ENCODE data around the gene MINDY4. TPM values are rescaled to one million over a fixed set of nuclear protein-coding genes. Genes with fewer than 3 reads are reported as not detected.
"Not testable (repeated sequence)": the region's sequence is repeated elsewhere in the genome, so short reads cannot be mapped to it uniquely, and the experiment has no call there.

MINDY4 gene
- total and polyA plus RNA-seq, 2 donors: 5.6 to 12.8 TPM

DNA sequence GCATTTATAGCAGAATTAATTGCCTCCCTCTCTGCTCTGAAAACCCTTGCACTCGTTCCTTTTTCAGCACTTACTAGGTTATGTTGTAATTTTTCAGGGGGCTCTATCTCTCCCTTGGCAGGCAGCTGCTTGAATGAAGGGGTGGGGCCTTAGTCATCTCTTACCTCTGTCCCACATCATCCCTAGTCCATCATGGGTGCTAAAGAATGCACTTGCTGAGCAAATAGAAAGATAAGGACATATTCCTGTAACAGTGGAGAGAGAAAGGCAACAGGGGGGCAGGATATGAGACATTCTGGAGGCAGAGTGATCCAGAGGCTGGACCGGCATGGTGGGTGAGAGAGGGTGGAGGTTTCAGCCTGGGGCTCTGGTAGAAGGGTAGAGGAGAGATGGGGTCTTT, 60.0 kb downstream of the MINDY4 start:
- no peak overlapping the region for H3K27ac ChIP-seq (ENCODE audit: low read depth)
- 81% methylated on average over 2 of the region's 2 CpGs for WGBS
- no peaks in the 10 kb centered on the region for H3K36me3 ChIP-seq (ENCODE audit: insufficient read depth)
- no peak for DNase-seq (ENCODE audit: extremely low spot score)
- H3K4me1 ChIP-seq (ENCODE audit: insufficient read depth): no peaks in the 10 kb centered on the region
- H3K4me3 ChIP-seq (ENCODE audit: low read depth, low read length): no peak overlapping the region

- Histone ChIP-seq H3K4me1 (ENCODE audit: insufficient read depth) (no peaks in the 10 kb centered on the region), H3K27ac (ENCODE audit: low read depth) (no peak overlapping the region), H3K4me3 (ENCODE audit: low read depth, low read length) (no peak overlapping the region), H3K36me3 (ENCODE audit: insufficient read depth) (no peaks in the 10 kb centered on the region)
- WGBS: 88% methylated on average over 5 of the region's 5 CpGs
- DNase-seq (ENCODE audit: extremely low spot score): no peak
Observed at GRCh38 chr7:30831936-30832335, 60.7 kb downstream of the MINDY4 start.

- not testable (repeated sequence) for H3K36me3 ChIP-seq (ENCODE audit: insufficient read depth); DNase-seq (ENCODE audit: extremely low spot score); H3K27ac ChIP-seq (ENCODE audit: low read depth); H3K4me1 ChIP-seq (ENCODE audit: insufficient read depth); H3K4me3 ChIP-seq (ENCODE audit: low read depth, low read length)
- 89% methylated on average over 6 of the region's 6 CpGs for WGBS
Observed at GRCh38 chr7:30834017-30834674, 62.9 kb downstream of the MINDY4 start.

- WGBS: 94% methylated on average over 6 of the region's 6 CpGs
- no peaks in the 10 kb centered on the region for H3K4me1 ChIP-seq (ENCODE audit: insufficient read depth)
- no peak overlapping the region for H3K27ac ChIP-seq (ENCODE audit: low read depth)
- DNase-seq (ENCODE audit: extremely low spot score): no peak
- H3K36me3 ChIP-seq (ENCODE audit: insufficient read depth): no peaks in the 10 kb centered on the region
- no peak overlapping the region for H3K4me3 ChIP-seq (ENCODE audit: low read depth, low read length)
Observed at GRCh38 chr7:30835396-30835915, 64.2 kb downstream of the MINDY4 start.

GRCh38 chr7:30836991-30837390, 65.8 kb downstream of the MINDY4 start:
- Histone ChIP-seq H3K4me3 (ENCODE audit: low read depth, low read length) (no peak overlapping the region), H3K36me3 (ENCODE audit: insufficient read depth) (no peaks in the 10 kb centered on the region), H3K27ac (ENCODE audit: low read depth) (no peak overlapping the region), H3K4me1 (ENCODE audit: insufficient read depth) (no peaks in the 10 kb centered on the region)
- 82% methylated on average over 7 of the region's 7 CpGs for WGBS
- DNase-seq (ENCODE audit: extremely low spot score): no peak

GRCh38 chr7:30837581-30837980, 66.4 kb downstream of the MINDY4 start:
- H3K27ac ChIP-seq (ENCODE audit: low read depth): no peak overlapping the region
- no peaks in the 10 kb centered on the region for H3K4me1 ChIP-seq (ENCODE audit: insufficient read depth)
- no peaks in the 10 kb centered on the region for H3K36me3 ChIP-seq (ENCODE audit: insufficient read depth)
- no peak for DNase-seq (ENCODE audit: extremely low spot score)
- no peak overlapping the region for H3K4me3 ChIP-seq (ENCODE audit: low read depth, low read length)
- 92% methylated on average over 4 of the region's 4 CpGs for WGBS

- no peaks in the 10 kb centered on the region for H3K36me3 ChIP-seq (ENCODE audit: insufficient read depth)
- 95% methylated on average over 5 of the region's 5 CpGs for WGBS
- no peak overlapping the region for H3K4me3 ChIP-seq (ENCODE audit: low read depth, low read length)
- no peak for DNase-seq (ENCODE audit: extremely low spot score)
- H3K4me1 ChIP-seq (ENCODE audit: insufficient read depth): no peaks in the 10 kb centered on the region
- no peak overlapping the region for H3K27ac ChIP-seq (ENCODE audit: low read depth)
Observed at GRCh38 chr7:30838008-30838407, 66.8 kb downstream of the MINDY4 start.

DNA sequence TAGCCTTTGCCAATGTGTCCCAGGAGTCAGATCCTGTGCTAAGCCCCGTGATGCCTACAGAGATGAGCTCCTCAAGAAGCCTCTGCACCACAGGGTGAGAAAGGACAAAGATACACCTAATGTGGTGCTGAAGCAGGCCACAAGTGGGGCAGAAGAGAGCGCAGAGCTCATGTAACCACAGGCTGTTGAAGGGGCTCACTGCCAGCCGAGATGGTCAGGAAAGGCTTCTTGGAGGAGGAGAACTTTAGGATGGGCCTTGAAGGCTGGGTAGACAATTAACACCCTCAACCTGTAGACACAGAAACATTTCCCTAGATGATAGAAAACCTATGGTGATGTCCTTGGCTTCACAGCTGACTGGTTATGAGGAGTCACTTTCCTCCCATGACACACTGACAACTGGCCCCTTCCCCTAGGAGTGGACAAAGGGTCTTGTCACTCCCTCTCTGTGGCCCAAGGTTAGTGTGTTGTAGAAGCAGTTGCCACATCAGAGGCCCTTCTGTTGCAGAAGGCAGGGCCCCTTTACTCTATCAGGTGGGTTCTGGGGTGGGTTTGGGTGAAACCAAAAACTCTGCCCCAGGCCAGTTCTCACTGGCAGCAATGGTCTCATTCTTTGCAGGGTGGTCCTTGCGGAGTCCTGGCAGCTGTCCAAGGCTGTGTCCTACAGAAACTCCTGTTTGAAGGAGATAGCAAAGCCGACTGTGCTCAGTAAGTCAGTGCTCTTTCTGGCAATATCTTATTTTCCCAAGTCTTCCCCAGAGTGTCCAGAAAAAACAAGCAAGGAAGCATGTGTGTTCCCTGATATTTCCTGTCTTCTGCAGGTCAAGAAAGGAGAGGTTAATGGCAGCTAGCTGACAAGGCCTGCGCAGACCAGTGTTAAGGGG, 69.2 kb downstream of the MINDY4 start:
- no peak for DNase-seq (ENCODE audit: extremely low spot score)
- WGBS: 79% methylated on average over 6 of the region's 6 CpGs
- no peak overlapping the region for H3K4me3 ChIP-seq (ENCODE audit: low read depth, low read length)
- no peaks in the 10 kb centered on the region for H3K4me1 ChIP-seq (ENCODE audit: insufficient read depth)
- no peak overlapping the region for H3K27ac ChIP-seq (ENCODE audit: low read depth)
- H3K36me3 ChIP-seq (ENCODE audit: insufficient read depth): no peaks in the 10 kb centered on the region

- Histone ChIP-seq H3K4me1 (ENCODE audit: insufficient read depth) (no peaks in the 10 kb centered on the region), H3K36me3 (ENCODE audit: insufficient read depth) (no peaks in the 10 kb centered on the region), H3K27ac (ENCODE audit: low read depth) (no peak overlapping the region), H3K4me3 (ENCODE audit: low read depth, low read length) (no peak overlapping the region)
- WGBS: 82% methylated on average over 19 of the region's 19 CpGs
- DNase-seq (ENCODE audit: extremely low spot score): no peak
Observed at GRCh38 chr7:30841025-30841735, 70.0 kb downstream of the MINDY4 start.

DNA sequence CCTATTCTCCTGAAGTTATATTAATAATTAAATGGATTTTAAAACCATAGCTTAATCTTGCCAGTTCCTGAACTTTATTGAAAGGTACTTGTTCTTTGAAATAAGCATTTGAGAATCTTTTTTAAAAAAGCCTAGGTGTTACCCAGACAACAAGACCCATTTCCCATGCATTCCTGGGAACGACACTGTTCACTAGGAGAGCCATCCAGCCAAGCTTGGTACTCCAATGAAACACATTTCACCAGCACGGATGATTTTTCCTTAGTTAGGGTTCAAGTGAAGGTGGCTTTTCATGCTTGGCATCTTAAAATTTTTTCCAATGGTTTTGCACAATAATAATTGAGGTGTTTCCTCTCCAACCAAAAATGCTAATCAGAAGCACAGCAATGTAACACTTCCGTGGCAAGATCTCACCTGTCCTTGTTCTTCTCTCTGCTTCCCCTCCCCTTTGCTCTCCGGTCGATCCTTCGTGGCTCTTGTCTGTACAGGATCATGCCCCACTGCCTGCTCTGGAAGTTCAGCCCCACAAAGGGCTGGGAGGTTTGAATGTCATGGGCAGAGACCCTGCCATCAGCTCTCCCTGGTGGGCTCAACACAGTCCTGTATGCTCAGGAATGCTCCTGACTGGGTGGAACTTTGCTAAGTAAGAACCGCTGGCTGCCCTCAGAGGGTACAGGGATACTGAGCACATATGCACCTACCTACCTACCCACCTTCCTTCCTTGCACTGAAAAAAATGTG, 70.8 kb downstream of the MINDY4 start:
- Histone ChIP-seq H3K27ac (ENCODE audit: low read depth) (no peak overlapping the region), H3K36me3 (ENCODE audit: insufficient read depth) (no peaks in the 10 kb centered on the region), H3K4me3 (ENCODE audit: low read depth, low read length) (no peak overlapping the region), H3K4me1 (ENCODE audit: insufficient read depth) (no peaks in the 10 kb centered on the region)
- no peak for DNase-seq (ENCODE audit: extremely low spot score)
- WGBS: 95% methylated on average over 7 of the region's 7 CpGs

DNA sequence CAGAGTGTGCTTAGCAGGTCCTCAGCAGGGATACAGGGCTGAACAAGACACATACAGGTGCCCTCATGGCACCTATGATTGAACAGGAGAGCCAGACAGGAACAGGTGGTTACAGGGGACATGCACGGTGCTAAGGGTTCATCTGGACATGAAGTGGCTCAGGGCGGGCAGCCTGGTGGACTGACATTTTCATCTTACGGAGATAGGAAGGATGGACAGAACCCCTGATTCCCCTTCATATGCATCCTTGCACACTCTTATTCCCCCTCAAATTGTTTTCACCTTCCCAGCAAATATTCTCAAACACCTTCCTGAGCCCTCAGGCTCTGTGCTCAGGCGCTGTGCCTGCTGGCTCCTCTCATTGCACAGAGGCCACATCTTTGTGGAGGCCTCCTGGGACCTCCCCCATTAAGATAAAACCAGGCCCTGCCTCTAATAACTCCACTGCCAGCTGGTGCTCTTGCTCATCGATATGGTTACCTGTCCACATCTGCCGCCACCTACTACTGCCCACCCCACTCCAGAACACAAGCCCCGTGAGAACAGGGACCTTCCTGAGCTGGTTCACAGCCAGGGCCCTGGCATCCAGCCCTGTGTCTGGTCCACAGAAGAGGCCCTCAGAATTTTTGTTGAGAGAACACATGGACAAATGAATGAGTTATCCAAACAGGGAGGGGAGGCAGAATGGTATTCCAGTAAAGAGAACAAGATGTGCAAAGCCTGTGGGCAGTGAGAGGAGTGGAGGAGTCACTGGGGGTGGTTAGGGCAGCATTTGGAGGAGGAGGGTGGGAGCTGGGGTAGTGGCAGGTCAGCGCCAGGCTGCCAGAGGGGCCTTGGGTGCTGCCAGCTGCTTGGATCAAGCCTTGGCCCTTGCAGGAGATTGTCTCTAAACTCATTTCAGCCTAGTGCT, 71.6 kb downstream of the MINDY4 start:
- H3K27ac ChIP-seq (ENCODE audit: low read depth): no peak overlapping the region
- no peaks in the 10 kb centered on the region for H3K4me1 ChIP-seq (ENCODE audit: insufficient read depth)
- H3K36me3 ChIP-seq (ENCODE audit: insufficient read depth): no peaks in the 10 kb centered on the region
- no peak overlapping the region for H3K4me3 ChIP-seq (ENCODE audit: low read depth, low read length)
- WGBS: 85% methylated on average over 8 of the region's 8 CpGs
- DNase-seq (ENCODE audit: extremely low spot score): no peak

DNA sequence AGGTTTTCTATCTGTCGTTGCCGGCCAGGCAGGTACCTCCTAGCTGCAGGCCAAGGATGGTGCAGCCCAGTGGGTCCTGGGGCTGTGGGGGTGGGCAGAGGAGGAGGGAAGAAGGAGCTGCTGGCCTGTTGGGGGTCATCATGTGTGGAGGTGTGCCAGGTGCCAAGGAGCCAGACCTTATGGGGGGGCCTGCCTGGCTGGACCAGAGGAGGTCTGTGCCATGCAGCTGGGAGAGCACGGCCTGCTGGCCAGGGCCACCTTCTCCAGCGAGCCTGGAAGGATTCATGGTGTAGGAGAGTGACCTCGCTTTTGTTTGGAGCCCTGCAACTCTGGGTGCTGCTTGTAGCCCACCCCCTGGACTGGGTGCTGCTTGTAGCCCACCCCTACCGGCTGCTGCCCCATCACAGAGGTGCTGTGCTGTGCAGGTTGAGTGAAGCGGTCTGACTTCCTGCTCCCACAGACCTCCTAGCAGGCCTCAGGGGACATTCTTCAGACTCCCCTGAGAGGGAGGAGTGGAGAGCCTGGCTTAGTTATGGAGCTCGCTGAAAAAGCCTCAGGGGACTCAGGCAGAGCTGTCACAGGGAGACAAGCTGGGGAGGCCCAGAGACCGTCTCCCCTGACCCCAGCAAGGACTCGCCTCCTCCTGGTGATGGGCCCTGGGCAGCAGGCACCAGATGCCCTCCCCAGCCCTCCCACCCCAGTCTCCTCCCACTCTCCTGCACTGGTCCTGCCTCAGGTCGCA, 72.7 kb downstream of the MINDY4 start:
- 95% methylated on average over 11 of the region's 11 CpGs for WGBS
- H3K27ac ChIP-seq (ENCODE audit: low read depth): no peak overlapping the region
- H3K36me3 ChIP-seq (ENCODE audit: insufficient read depth): no peaks in the 10 kb centered on the region
- H3K4me3 ChIP-seq (ENCODE audit: low read depth, low read length): no peak overlapping the region
- H3K4me1 ChIP-seq (ENCODE audit: insufficient read depth): no peaks in the 10 kb centered on the region
- DNase-seq (ENCODE audit: extremely low spot score): no peak
